Heart right ventricle (tissue), 16 donors: ENCODE results near the gene CYBA. TPM values are rescaled to one million over a fixed set of nuclear protein-coding genes. Genes with fewer than 3 reads are reported as not detected.

Source experiments
- ATAC-seq, 8 donors: fragments of 200-7000 bp; cut with Tn5 transposase; one replicate each; pipeline ENCODE4 v1.9.1; 2020; ENCODE audit warnings: mild to moderate bottlenecking in 8 of 8, moderate library complexity in 8 of 8, moderate number of reproducible peaks in 1 of 8
- DNase-seq, 2 donors: peaks; one replicate each; pipeline ENCODE4 v3.0.0-alpha.2; 2020
- H3K27ac ChIP-seq, 10 donors: fragments of 200-600 bp; sonication (generic) in 2 of 10; one replicate each; pipeline versions ENCODE4 v1.5.0 to v1.8.0; 2020 to 2022; ENCODE audit warnings: mild to moderate bottlenecking in 3 of 10
- H3K27me3 ChIP-seq, 7 donors: fragments of 200-600 bp; one replicate each; pipeline ENCODE4 v1.8.0; 2021 to 2022; ENCODE audit warnings: mild to moderate bottlenecking in 2 of 7
- H3K36me3 ChIP-seq, 9 donors: fragments of 200-600 bp; sonication (generic) in 1 of 9; one replicate each; pipeline versions ENCODE4 v1.5.0 to v1.8.0; 2020 to 2022; ENCODE audit warnings: mild to moderate bottlenecking in 2 of 9
- H3K4me1 ChIP-seq, 9 donors: fragments of 200-600 bp; sonication (generic) in 1 of 9; one replicate each; pipeline versions ENCODE4 v1.5.0 to v1.8.0; 2020 to 2022; ENCODE audit warnings: mild to moderate bottlenecking in 4 of 9
- H3K4me3 ChIP-seq, 10 donors: fragments of 200-600 bp; sonication (generic) in 2 of 10; one replicate each; pipeline versions ENCODE4 v1.5.0 to v1.8.0; 2020 to 2022; ENCODE audit warnings: mild to moderate bottlenecking in 7 of 10, moderate library complexity in 2 of 10
- H3K9me3 ChIP-seq, 11 donors: fragments of 200-600 bp in 10 of 11; sonication (generic) in 2 of 11; one replicate each; pipeline versions ENCODE4 v1.5.0 to v1.8.0; 2013 to 2022; ENCODE audit warnings: mild to moderate bottlenecking in 2 of 11, control low read depth in 1 of 11, moderate library complexity in 1 of 11
- whole genome bisulfite sequencing, 2 donors: extraction: QIAGEN DNeasy Blood & Tissue Kit; methylation state at CpG; one replicate each; pipeline ENCODE4 v1.1.7; 2013; ENCODE audit warnings: inconsistent platforms in 1 of 2; 5-methylcytosine and 5-hydroxymethylcytosine counted together
- intact Hi-C, 10 donors: fragments of 100-400 bp; cut with DNase I; formaldehyde crosslinking; loops; one replicate each; pipeline versions ENCODE4 v1.11.1 to v1.14.2; 2022
- polyA plus RNA-seq, 2 donors: library from polyadenylated mRNA; stranded (reverse); fragments of 200-250 nt; gene quantifications; one replicate each; pipeline ENCODE4 v1.2.3, GENCODE V29; 2013
- total RNA-seq, 10 donors: library from RNA; stranded (reverse); fragmentation: NEBNext Ultra II Directional in 3 of 10; extraction: Animal tissue kit (Norgen Biotek cat#: 25700) in 3 of 10; gene quantifications; one replicate each; pipeline versions ENCODE4 v1.2.1 to v1.2.4, GENCODE V29; 2021 to 2023
- TF ChIP-seq, protein P1 (sequence below), 9 donors: fragments of 200-600 bp; sonication (generic) in 2 of 9; IDR thresholded peaks; one replicate each; pipeline versions ENCODE4 v1.5.0 to v1.8.0; 2021 to 2022; ENCODE audit warnings: antibody characterized with exemption in 9 of 9, mild to moderate bottlenecking in 5 of 9, moderate library complexity in 1 of 9
- donor health status: Arrhythmogenic right ventricular cardiomyopathy.
- donor health status: ischemic (EF 13 %, LVEDD 7.1; RV severe dilation, severe dysfunction).
- donor health status: healthy with polysubstance abuse.
- donor health status: DM: no; HTN: yes; CAD: no.
- donor health status: DM: no; HTN: no; CAD: no.
- donor health status: ischemic (EF 25% LVEDD 6.9; RV normal size, moderate dysfunction).
- donor health status: ischemic (EF 25% LVEDD 5.7; RV mildly dilated, moderate dysfunction).
- donor health status: healthy.
- donor health status: DM: yes; HTN: yes; CAD: no.
- donor health status: Ischemic cardiomyopathy.
- donor health status: ischemic (EF 35%, LVEDD 5.7; RV mildly dilated, moderate dysfunction).
- donor health status: nonischemic (EF 11% LVEDD 7.7; RV severe dilation, severe dysfunction).
- donor health status: DM: yes; HTN: yes; CAD: no.
- donor health status: PGD.
- donor health status: ischemic (EF 29% LVEDD 5.4; RV normal size, mild dysfunction).
- donor health status: nonischemic (EF 23%, LVEDD 6.1; RV moderate dilation, normal function).

CYBA gene
- total and polyA plus RNA-seq, 12 donors, result 13.0 to 117 (median 33.6) TPM

DNA sequence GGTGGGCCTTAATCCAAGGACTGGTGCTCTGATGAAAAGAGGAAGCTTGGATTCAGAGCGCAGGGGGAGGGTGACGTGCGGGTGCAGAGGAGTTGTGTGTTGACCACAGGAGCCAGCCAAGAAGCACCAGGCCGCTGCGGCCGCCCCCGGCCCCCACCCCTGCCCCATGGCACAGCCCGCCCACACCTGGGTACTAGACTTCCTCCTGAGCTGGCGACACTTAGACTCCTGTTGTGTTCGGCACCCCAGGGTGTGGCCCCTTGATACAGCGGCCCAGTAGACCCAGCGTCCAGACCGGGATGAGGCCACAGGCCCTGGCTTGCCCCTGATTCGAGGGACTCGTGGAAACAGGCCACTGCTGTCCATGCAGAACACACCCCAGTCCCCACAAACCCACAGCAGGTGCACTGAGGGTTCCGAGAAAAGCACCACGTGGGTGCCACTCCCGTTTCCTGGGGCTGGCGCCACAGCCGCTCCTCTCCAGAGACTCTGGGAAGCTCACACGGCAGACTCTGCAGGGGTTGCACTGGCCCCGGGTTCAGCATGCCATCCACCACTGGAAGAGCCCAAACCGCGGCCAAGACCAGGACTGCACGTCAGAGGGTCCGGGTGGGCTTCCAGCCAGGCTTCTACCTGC is 41.2 kb upstream of the CYBA start:
- peaks cover 0 to 19% (median 6%) of the 10 kb centered on the region in 9 donors for H3K36me3 ChIP-seq
- intact Hi-C loops, result no loop called here
- H3K4me1 ChIP-seq, result peaks cover 0 to 26% (median 8%) of the 10 kb centered on the region in 9 donors
- H3K27me3 ChIP-seq, result peaks cover 0 to 48% (median 30%) of the 10 kb centered on the region in 7 donors
- 83 to 86% methylated on average over 26 of the region's 26 CpGs for WGBS, 2 donors
- H3K4me3 ChIP-seq, result no peak overlapping the region
- peak overlapping the region in 1 of 10 donors; percentile 64 for H3K27ac ChIP-seq
- ATAC-seq, result peak in 4 of 8 donors; percentile 12 to 30 (median 17)
- TF ChIP-seq, protein P1, sequence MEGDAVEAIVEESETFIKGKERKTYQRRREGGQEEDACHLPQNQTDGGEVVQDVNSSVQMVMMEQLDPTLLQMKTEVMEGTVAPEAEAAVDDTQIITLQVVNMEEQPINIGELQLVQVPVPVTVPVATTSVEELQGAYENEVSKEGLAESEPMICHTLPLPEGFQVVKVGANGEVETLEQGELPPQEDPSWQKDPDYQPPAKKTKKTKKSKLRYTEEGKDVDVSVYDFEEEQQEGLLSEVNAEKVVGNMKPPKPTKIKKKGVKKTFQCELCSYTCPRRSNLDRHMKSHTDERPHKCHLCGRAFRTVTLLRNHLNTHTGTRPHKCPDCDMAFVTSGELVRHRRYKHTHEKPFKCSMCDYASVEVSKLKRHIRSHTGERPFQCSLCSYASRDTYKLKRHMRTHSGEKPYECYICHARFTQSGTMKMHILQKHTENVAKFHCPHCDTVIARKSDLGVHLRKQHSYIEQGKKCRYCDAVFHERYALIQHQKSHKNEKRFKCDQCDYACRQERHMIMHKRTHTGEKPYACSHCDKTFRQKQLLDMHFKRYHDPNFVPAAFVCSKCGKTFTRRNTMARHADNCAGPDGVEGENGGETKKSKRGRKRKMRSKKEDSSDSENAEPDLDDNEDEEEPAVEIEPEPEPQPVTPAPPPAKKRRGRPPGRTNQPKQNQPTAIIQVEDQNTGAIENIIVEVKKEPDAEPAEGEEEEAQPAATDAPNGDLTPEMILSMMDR (IDR thresholded peaks at IDR 0.05), result no peak
- H3K9me3 ChIP-seq, result no peaks in the 10 kb centered on the region
- DNase-seq, result no peak

DNA sequence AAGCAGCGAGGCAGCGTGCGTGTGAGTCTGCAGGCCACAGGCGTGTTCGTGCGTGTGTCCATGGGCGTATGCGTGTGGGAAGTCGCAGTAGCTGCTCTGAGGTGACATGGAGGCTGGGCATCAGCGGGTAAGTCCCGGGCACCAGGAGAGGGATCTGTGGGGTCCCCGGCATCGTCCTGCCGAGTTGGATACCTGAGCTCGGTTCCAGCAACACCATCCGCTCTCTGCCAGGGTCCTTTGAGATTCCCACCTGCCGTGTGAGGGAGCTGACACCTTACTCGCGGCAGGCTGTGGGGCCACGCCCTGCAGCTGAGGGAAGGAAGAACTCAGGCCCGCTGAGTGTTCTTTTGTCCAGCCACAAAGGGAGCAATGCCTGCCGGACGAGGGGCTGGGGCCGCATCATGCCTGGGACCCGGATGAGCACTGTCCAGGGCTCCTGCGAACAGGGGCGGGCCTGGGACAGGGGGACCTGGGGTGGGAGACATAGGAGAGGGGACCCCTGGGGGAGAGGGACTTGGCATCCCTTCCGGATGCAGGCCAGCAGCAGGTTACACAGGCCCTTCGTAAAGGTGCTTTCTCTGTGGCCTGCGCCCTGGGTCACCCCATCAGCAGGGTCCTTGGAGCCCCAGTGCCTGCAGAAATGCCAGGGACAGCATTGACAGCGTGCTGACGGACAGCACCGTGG is 40.4 kb upstream of the CYBA start:
- WGBS, 2 donors, result 87 to 92% methylated on average over 33 of the region's 33 CpGs
- DNase-seq (no peak), ATAC-seq (no peak)
- TF ChIP-seq, protein P1 (IDR thresholded peaks at IDR 0.05), result no peak
- Histone ChIP-seq H3K4me1 (peaks cover 6 to 33% (median 14%) of the 10 kb centered on the region in 9 donors), H3K9me3 (no peaks in the 10 kb centered on the region), H3K4me3 (no peak overlapping the region), H3K27ac (peak overlapping the region in 1 of 10 donors; percentile 64), H3K27me3 (peaks cover 0 to 53% (median 30%) of the 10 kb centered on the region in 7 donors), H3K36me3 (peaks cover 0 to 11% (median 0%) of the 10 kb centered on the region in 9 donors)
- intact Hi-C loops, result no loop called here

DNA sequence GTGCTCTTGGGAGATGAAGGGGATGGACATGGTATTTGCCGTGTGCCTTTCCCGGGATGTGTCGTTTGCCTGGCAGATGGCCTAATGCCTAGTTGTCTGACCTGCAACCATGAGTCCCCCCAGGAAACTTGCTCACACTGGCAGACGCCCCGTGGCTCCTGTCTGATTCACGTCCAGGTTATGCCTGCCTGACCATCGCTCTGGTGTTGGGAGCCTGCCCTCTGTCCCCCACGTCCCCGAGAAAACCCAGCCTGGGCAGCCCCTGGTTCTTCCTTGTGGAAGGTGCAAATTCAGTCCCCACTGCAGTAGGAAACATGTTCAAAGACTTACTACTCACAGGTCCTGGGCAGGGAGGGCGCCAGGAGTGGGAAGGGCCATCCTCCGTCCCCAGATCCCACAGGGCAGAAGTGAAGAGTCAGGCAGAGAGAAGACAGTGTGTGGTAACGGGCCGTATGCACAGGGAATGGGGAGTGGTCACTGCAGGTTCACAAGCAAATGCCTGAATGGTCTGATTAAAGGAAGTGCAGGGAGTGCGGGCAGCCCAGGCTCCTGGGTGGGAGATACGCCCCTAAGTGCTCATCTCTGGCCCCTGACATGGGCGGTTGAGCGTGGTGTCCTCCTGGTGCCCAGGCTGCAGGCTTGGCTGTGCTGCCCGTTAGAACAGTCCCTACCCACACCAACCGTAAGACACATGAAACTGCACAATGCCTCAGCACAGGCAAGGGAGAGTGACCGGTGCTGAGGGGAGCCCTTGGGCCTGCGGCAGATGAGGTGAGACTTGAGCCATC is 39.7 kb upstream of the CYBA start:
- ATAC-seq (no peak), DNase-seq (no peak)
- intact Hi-C loops, result no loop called here
- Histone ChIP-seq H3K4me1 (peaks cover 6 to 41% (median 21%) of the 10 kb centered on the region in 9 donors), H3K27ac (no peak overlapping the region), H3K4me3 (no peak overlapping the region), H3K27me3 (peaks cover 0 to 60% (median 37%) of the 10 kb centered on the region in 7 donors), H3K9me3 (no peaks in the 10 kb centered on the region), H3K36me3 (peaks cover 0 to 5% (median 0%) of the 10 kb centered on the region in 9 donors)
- 86 to 87% methylated on average over 21 of the region's 21 CpGs for WGBS, 2 donors
- TF ChIP-seq, protein P1 (IDR thresholded peaks at IDR 0.05), result no peak
